Choroid plexus epithelial cell (primary cell): ENCODE results near the gene CNGA2.

Source experiments
- DNase-seq: peaks from one replicate; pipeline ENCODE4 v3.0.0-alpha.2; 2010; ENCODE audit warnings: low read depth
- H3K4me3 ChIP-seq: 2 replicates; pipeline ENCODE4 v1.5.1; 2011; ENCODE audit warnings: low read depth, mild to moderate bottlenecking, control low read depth, low read length, moderate library complexity
- TF ChIP-seq, protein P1 (sequence below): conservative IDR thresholded peaks from 2 replicates; pipeline ENCODE4 v1.5.1; 2011; ENCODE audit warnings: low read depth, mild to moderate bottlenecking, control low read depth, inconsistent platforms, low read length, moderate library complexity

CNGA2 gene

DNA sequence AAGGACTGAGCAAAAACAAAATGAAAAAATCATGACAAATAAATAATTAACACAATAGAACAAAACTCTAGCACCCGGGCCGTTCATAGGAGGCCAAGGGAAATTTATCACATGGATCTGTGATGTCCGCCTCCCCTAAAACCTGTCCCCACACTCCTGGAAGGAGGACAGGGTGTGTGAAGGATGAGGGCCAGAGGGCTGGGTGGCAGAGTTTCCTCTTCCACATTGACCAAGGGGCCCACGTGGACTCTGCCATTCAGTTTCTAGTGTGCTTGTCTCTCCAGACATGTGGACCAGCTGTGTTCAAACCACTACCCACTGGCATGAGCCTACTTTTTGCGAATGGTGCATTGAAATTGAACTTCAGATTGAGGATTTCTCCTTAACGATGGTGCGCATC is 33.0 kb upstream of the CNGA2 start:
- H3K4me3 ChIP-seq: no peak overlapping the region
- TF ChIP-seq, protein P1, sequence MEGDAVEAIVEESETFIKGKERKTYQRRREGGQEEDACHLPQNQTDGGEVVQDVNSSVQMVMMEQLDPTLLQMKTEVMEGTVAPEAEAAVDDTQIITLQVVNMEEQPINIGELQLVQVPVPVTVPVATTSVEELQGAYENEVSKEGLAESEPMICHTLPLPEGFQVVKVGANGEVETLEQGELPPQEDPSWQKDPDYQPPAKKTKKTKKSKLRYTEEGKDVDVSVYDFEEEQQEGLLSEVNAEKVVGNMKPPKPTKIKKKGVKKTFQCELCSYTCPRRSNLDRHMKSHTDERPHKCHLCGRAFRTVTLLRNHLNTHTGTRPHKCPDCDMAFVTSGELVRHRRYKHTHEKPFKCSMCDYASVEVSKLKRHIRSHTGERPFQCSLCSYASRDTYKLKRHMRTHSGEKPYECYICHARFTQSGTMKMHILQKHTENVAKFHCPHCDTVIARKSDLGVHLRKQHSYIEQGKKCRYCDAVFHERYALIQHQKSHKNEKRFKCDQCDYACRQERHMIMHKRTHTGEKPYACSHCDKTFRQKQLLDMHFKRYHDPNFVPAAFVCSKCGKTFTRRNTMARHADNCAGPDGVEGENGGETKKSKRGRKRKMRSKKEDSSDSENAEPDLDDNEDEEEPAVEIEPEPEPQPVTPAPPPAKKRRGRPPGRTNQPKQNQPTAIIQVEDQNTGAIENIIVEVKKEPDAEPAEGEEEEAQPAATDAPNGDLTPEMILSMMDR: no peak
- no peak for DNase-seq

DNA sequence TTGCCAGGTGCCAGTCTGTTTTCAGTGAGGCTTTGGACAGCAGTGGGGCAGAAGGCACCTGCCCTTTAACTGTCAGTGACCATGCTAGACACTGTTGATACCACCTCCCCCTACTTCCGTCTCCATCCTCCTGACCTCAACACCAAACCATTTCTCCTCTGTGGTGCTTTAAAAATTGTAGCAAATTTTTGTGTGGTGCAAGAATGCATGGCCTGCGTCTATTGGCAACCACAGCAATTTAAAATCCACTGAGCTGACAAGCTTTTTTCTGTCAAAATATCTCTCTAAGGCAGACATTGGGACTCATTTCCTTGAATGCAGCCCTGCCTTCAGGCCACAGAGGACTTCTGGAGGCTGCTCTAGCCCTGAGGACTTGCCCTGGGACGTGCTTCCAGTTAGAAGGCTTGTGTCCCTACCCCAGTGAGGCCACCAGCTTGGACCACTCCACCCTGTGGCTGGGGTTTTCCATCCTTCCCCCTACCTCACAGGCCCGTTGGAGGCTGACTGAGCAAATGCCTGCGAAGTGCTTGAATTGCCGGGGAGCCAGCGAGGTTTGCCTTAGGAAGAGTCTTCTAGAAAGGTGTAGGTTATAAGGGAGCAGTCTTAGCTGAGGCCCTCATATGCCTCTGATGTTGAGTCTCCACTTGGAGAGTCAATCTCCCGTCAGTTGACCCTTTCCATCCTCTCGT is 32.4 kb upstream of the CNGA2 start:
- no peak overlapping the region for H3K4me3 ChIP-seq
- TF ChIP-seq, protein P1: no peak
- DNase-seq: no peak

DNA sequence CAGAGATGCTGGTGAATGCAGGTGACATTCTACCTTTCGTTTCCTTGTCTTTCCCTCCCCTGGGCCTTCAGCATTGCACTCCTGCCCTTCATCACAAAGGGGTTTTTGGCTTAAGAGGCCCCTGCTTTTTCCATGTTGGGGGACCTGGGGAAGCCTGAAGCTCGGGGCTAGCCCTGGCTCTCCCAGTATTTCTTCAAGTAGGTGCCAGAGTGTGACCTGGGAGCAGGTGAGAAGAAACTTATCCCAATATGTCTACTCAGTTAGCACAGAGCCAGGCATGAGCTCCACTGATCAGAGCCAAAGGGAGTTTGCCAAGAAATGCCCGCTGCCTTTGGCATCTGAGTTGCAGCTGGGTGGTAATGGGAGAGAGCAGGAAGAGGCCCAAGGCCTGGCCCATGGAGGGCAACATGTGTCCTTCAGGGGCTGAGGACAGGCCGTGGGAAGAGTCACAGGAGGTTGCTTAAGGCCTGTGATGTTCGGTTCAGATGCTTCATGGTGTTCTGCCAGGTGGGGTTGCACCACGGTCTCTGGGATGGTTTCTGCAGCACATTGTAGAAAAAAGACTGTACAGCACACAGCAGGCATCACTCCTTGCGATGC is 31.7 kb upstream of the CNGA2 start:
- DNase-seq: no peak
- TF ChIP-seq, protein P1: no peak
- H3K4me3 ChIP-seq: no peak overlapping the region

DNA sequence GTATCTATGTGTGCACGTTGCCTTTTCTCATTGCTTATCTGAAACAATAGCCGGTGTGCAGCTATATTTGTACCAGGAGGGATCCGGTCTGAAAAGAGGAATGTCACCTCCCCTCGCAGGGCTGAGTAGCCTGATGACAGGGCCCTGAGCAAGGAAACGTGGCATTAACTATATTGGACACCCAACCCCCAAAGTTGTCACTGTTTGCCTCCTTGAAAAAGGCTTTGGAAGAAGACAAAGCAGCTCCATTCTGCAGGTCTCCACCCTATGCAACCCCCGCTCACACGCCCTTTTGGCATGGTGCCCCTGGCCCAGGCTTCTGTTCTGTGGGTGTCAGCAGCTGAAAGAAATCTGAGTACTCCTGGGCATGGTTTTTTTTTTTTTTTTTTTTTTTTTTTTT is 31.1 kb upstream of the CNGA2 start:
- H3K4me3 ChIP-seq: no peak overlapping the region
- DNase-seq: no peak
- TF ChIP-seq, protein P1: no peak

DNA sequence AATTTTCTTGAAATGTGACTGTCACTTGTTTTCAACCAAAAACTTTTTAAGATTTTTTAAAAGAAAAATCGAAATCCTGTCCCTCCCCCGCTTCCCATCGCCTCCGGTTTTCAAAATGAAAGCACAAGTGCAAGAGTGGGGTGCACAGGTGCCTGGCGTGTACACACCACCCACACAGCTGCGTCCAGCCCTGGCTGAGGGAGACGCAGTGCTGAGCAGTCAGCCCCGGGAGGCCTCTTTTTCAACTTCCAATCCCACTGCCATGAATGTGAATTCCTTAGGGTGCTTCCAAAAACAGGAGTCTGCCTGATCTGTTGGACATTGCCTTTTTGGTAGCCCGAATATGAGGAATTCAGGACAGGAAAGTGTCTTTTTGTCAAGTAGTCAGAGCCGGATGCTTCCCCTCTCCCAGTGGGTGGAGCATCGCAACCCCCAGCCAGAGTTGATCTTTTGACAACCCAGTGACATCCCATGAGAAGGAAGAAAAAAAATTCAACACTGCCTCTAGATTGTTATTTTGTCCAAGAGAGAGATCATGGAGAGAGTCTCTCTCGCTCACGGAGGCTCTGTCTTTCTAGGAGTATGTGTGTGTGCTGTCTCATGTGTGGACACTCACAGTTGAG is 30.4 kb upstream of the CNGA2 start:
- TF ChIP-seq, protein P1: no peak
- no peak overlapping the region for H3K4me3 ChIP-seq
- DNase-seq: no peak

DNA sequence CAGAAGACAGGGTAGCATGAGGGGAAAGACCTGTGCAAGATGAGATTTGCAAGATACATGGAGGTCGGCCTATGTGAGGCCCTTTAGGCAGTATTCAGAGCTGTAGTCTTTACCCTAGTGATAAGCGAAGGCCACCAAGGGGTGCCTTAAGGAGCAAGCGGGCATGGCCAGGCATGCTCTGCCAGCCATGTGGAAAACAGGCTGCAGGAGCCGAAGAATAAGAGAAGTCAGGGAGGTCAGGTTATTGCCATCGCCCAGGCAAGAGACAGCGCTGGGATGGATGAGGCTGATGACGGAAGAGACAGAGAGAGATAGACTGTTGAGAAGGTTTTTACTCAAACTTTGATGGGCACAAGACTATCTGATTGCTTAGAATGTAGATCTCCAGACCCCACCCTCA is 25.7 kb upstream of the CNGA2 start:
- no peak overlapping the region for H3K4me3 ChIP-seq
- TF ChIP-seq, protein P1: no peak
- no peak for DNase-seq
